ENCODE measurements around the gene KLK14.

KLK14 gene

GRCh38 chr19:51101171-51101865, 18.6 kb upstream of the KLK14 start:
- TF ChIP-seq, protein P1, sequence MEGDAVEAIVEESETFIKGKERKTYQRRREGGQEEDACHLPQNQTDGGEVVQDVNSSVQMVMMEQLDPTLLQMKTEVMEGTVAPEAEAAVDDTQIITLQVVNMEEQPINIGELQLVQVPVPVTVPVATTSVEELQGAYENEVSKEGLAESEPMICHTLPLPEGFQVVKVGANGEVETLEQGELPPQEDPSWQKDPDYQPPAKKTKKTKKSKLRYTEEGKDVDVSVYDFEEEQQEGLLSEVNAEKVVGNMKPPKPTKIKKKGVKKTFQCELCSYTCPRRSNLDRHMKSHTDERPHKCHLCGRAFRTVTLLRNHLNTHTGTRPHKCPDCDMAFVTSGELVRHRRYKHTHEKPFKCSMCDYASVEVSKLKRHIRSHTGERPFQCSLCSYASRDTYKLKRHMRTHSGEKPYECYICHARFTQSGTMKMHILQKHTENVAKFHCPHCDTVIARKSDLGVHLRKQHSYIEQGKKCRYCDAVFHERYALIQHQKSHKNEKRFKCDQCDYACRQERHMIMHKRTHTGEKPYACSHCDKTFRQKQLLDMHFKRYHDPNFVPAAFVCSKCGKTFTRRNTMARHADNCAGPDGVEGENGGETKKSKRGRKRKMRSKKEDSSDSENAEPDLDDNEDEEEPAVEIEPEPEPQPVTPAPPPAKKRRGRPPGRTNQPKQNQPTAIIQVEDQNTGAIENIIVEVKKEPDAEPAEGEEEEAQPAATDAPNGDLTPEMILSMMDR (IDR thresholded peaks at IDR 0.05; ENCODE audit: low read depth, low read length, missing control alignments), result no peak
- H3K4me3 ChIP-seq (ENCODE audit: low read depth, low read length), result no peak overlapping the region
- no peak for DNase-seq (ENCODE audit: low read depth)

DNA sequence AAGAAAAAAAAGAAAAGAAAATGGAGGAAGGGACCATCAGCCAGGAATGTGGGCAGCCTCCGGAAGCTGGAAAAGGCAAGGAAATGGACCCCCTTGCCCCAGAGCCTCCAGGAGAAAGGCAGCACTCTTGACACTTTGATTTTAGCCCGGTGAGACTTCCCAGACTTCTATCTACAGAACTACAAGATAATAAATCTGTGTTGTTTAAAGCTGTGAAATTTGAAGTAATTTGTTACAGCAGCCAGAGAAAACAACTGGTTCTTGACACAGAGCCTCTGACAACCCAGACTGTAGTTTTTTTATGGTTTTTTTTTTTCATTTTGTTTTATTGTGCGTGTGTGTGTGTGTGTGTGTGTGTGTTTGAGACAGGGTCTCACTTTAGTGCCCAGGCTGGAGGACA, 17.9 kb upstream of the KLK14 start:
- TF ChIP-seq, protein P1 (IDR thresholded peaks at IDR 0.05; ENCODE audit: low read depth, low read length, missing control alignments), result no peak
- no peak for DNase-seq (ENCODE audit: low read depth)
- H3K4me3 ChIP-seq (ENCODE audit: low read depth, low read length), result no peak overlapping the region

GRCh38 chr19:51099047-51099382, 16.3 kb upstream of the KLK14 start:
- DNase-seq (ENCODE audit: low read depth), result no peak
- no peak overlapping the region for H3K4me3 ChIP-seq (ENCODE audit: low read depth, low read length)

GRCh38 chr19:51098365-51099046, 15.8 kb upstream of the KLK14 start:
- TF ChIP-seq, protein P1 (IDR thresholded peaks at IDR 0.05; ENCODE audit: low read depth, low read length, missing control alignments), result no peak
- no peak for DNase-seq (ENCODE audit: low read depth)
- H3K4me3 ChIP-seq (ENCODE audit: low read depth, low read length), result no peak overlapping the region

More at GRCh38 chr19:51099047-51099382, 16.3 kb upstream of the KLK14 start:
- TF ChIP-seq, protein P1 (IDR thresholded peaks at IDR 0.05; ENCODE audit: low read depth, low read length, missing control alignments), result no peak

GRCh38 chr19:51097796-51098195, 15.1 kb upstream of the KLK14 start:
- TF ChIP-seq, protein P1 (IDR thresholded peaks at IDR 0.05; ENCODE audit: low read depth, low read length, missing control alignments), result no peak

DNA sequence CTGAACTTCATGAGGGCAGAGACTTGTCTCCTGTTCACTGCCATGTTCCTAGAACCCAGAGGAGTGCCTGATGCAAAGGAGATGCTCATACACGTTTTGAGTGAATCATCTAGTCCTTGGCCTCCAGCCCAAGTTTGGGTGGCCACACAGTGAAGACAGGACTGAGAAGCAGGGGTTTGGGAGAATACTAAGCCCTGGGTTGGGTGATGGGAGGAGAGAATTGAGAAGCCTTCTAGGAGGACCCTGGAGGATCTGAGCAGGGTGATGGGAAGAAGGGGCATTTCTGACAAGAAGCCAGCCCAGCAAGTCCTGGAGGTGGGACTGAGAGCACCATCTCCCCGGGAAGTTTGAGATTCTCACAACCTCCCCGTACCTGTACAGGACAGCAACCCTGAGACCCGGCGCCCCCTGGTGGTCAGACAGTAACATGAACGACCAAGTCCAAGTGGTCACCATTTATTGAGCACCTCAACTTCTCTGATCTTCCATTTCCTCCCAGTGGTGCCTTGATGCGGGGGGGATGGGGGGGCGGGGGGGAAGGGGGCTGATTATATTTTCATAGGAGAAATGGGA, 14.6 kb upstream of the KLK14 start:
- DNase-seq (ENCODE audit: low read depth), result peak; percentile 26
- H3K4me3 ChIP-seq (ENCODE audit: low read depth, low read length), result no peak overlapping the region
- TF ChIP-seq, protein P1 (IDR thresholded peaks at IDR 0.05; ENCODE audit: low read depth, low read length, missing control alignments), result peak; percentile 78

More at GRCh38 chr19:51097796-51098195, 15.1 kb upstream of the KLK14 start:
- DNase-seq (ENCODE audit: low read depth), result no peak
- H3K4me3 ChIP-seq (ENCODE audit: low read depth, low read length), result no peak overlapping the region
